Psoas muscle (tissue), 8 donors: ENCODE data around the gene KCTD21. TPM values are rescaled to one million over a fixed set of nuclear protein-coding genes. Genes with fewer than 3 reads are reported as not detected.

ENCODE experiments used
- ATAC-seq, 4 donors: fragments of 200-7000 bp; cut with Tn5 transposase; one replicate each; pipeline ENCODE4 v1.9.1; 2020; ENCODE audit warnings: moderate library complexity in 3 of 4, mild to moderate bottlenecking in 2 of 4
- DNase-seq, 2 donors: peaks; one replicate each; pipeline ENCODE4 v3.0.0-alpha.2; 2020
- H3K27ac ChIP-seq: fragments of 200-600 bp; one replicate; pipeline ENCODE4 v1.8.0; 2022
- H3K27me3 ChIP-seq, 3 donors: fragments of 200-600 bp in 1 of 3; one replicate each; pipeline versions ENCODE4 v1.6.1 to v1.8.0; 2013 to 2022; ENCODE audit warnings: low read length in 2 of 3, mild to moderate bottlenecking in 2 of 3, moderate library complexity in 1 of 3; ENCODE audit not compliant: insufficient read depth in 3 of 3
- H3K36me3 ChIP-seq, 2 donors: fragments of 200-600 bp in 1 of 2; one replicate each; pipeline versions ENCODE4 v1.6.1 to v1.8.0; 2013 to 2022; ENCODE audit warnings: low read depth in 1 of 2, mild to moderate bottlenecking in 1 of 2, moderate library complexity in 1 of 2; ENCODE audit not compliant: insufficient read depth in 1 of 2
- H3K4me1 ChIP-seq: fragments of 200-600 bp; one replicate; pipeline ENCODE4 v1.8.0; 2022
- H3K4me3 ChIP-seq: fragments of 200-600 bp; one replicate; pipeline ENCODE4 v1.8.0; 2022; ENCODE audit warnings: mild to moderate bottlenecking
- H3K9me3 ChIP-seq: fragments of 200-600 bp; one replicate; pipeline ENCODE4 v1.8.0; 2022
- CTCF ChIP-seq: fragments of 200-600 bp; IDR thresholded peaks from one replicate; pipeline ENCODE4 v1.8.0; 2022; ENCODE audit warnings: antibody characterized with exemption
- WGBS, 3 donors: extraction: QIAGEN DNeasy Blood & Tissue Kit; methylation state at CpG; one replicate each; pipeline versions ENCODE4 v1.1.6 to v1.1.7; 2013; 5-methylcytosine and 5-hydroxymethylcytosine counted together
- intact Hi-C, 2 donors: fragments of 100-400 bp; cut with DNase I; formaldehyde crosslinking; loops; one replicate each; pipeline versions ENCODE4 v1.11.0 to v1.14.2; 2022
- polyA plus RNA-seq, 3 donors: library from polyadenylated mRNA; stranded (reverse); fragments of 200-250 nt; gene quantifications; one replicate each; pipeline ENCODE4 v1.2.3, GENCODE V29; 2013
- total RNA-seq, 4 donors: library from RNA; stranded (reverse); fragmentation: NEBNext Ultra II Directional in 2 of 4; extraction: Animal tissue kit (Norgen Biotek cat#: 25700) in 2 of 4; gene quantifications; one replicate each; pipeline versions ENCODE4 v1.2.1 to v1.2.4, GENCODE V29; 2021 to 2023
- donor health status: healthy with polysubstance abuse.
- donor health status: DM: no; HTN: no; CAD: no; lungs with moderate emphysema.
- donor health status: Bipolar disorder and iron deficiency.
- donor health status: healthy.
- donor health status: DM: yes; HTN: yes; CAD: no.
- donor health status: DM: no; HTN: no; CAD: no.
- donor health status: DM: no; HTN: no; CAD: no.
- donor health status: DM: yes; HTN: yes; CAD: no.

Gene KCTD21
- total and polyA plus RNA-seq, 7 donors: 4.7 to 10.3 (median 5.6) TPM

- H3K27ac ChIP-seq: no peak overlapping the region
- 80 to 92% (median 89%) methylated on average over 3 of the region's 3 CpGs for WGBS, 3 donors
- DNase-seq: no peak
- H3K36me3 ChIP-seq: peaks cover 0 to 42% of the 10 kb centered on the region in 2 donors
- no peaks in the 10 kb centered on the region for H3K9me3 ChIP-seq
- no peaks in the 10 kb centered on the region for H3K27me3 ChIP-seq
- no peak for ATAC-seq
- TF ChIP-seq CTCF: no peak
- H3K4me3 ChIP-seq: no peak overlapping the region
- no peaks in the 10 kb centered on the region for H3K4me1 ChIP-seq
- intact Hi-C loops: no loop called here
Observed at GRCh38 chr11:78216021-78216420, 27.6 kb upstream of the KCTD21 start.

- H3K27ac ChIP-seq: no peak overlapping the region
- TF ChIP-seq CTCF: no peak
- H3K9me3 ChIP-seq: no peaks in the 10 kb centered on the region
- H3K4me1 ChIP-seq: no peaks in the 10 kb centered on the region
- no peak for DNase-seq
- peaks cover 0 to 38% of the 10 kb centered on the region in 2 donors for H3K36me3 ChIP-seq
- no peaks in the 10 kb centered on the region for H3K27me3 ChIP-seq
- no peak overlapping the region for H3K4me3 ChIP-seq
- intact Hi-C loops: no loop called here
- no peak for ATAC-seq
- 80 to 89% (median 82%) methylated on average over 10 to 12 of the region's 12 CpGs for WGBS, 3 donors
Observed at GRCh38 chr11:78214331-78215194, 26.1 kb upstream of the KCTD21 start.

- intact Hi-C loops: no loop called here
- H3K9me3 ChIP-seq: no peaks in the 10 kb centered on the region
- DNase-seq (no peak), ATAC-seq (no peak)
- TF ChIP-seq CTCF: no peak
- WGBS, 3 donors: 81 to 85% (median 82%) methylated on average over 8 of the region's 8 CpGs
- H3K27me3 ChIP-seq: no peaks in the 10 kb centered on the region
- no peak overlapping the region for H3K27ac ChIP-seq
- H3K36me3 ChIP-seq: peaks cover 0 to 33% of the 10 kb centered on the region in 2 donors
- H3K4me3 ChIP-seq: no peak overlapping the region
- peaks cover 2% of the 10 kb centered on the region for H3K4me1 ChIP-seq
Observed at GRCh38 chr11:78213526-78214330, 25.3 kb upstream of the KCTD21 start.

GRCh38 chr11:78212586-78213371 lies 24.4 kb upstream of the KCTD21 start:
- no peak for ATAC-seq
- Histone ChIP-seq H3K4me3 (no peak overlapping the region), H3K9me3 (no peaks in the 10 kb centered on the region), H3K27ac (no peak overlapping the region), H3K36me3 (peaks cover 0 to 33% of the 10 kb centered on the region in 2 donors), H3K4me1 (peaks cover 8% of the 10 kb centered on the region), H3K27me3 (no peaks in the 10 kb centered on the region)
- no peak for DNase-seq
- intact Hi-C loops: no loop called here
- TF ChIP-seq CTCF: no peak
- 75 to 85% (median 79%) methylated on average over 11 of the region's 11 CpGs for WGBS, 3 donors
